Measurements from ENCODE around the gene HOXD10. TPM values are rescaled to one million over a fixed set of nuclear protein-coding genes. Genes with fewer than 3 reads are reported as not detected.
A peak's percentile ranks its signal among the peaks of the same experiment; 100 is the strongest.

The HOXD10 gene
- total RNA-seq, 4 donors from 2014 or later: 0.56 to 1.1 (median 0.56) TPM; not detected in 1

DNA sequence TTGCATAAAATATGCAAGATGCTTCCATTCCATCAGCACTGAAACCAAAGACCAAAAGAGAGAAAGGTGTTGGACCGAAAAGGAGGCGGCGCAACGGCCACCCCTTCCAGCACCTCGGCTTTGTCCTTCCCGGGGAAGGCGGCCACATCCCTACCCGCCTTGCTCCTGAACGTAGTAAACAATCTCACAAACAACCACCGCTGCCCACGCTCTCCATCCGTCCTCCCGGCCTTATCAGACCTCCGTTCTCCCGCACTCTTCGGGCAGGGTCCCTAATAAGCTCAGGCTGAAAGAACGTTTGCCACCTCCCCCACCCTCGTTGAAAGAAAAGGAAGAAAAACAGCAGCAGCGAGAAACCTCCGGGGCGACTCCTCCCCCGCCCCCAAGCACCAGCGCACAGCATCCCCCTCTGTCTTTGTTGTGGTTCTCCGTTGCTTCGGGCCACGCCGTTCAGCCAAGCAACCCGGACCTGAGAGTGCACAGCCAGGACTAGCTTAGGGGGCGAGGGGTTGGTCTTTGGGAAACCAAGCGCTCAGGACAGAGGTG is 37.2 kb upstream of the HOXD10 start:
- TF ChIP-seq, protein P1, sequence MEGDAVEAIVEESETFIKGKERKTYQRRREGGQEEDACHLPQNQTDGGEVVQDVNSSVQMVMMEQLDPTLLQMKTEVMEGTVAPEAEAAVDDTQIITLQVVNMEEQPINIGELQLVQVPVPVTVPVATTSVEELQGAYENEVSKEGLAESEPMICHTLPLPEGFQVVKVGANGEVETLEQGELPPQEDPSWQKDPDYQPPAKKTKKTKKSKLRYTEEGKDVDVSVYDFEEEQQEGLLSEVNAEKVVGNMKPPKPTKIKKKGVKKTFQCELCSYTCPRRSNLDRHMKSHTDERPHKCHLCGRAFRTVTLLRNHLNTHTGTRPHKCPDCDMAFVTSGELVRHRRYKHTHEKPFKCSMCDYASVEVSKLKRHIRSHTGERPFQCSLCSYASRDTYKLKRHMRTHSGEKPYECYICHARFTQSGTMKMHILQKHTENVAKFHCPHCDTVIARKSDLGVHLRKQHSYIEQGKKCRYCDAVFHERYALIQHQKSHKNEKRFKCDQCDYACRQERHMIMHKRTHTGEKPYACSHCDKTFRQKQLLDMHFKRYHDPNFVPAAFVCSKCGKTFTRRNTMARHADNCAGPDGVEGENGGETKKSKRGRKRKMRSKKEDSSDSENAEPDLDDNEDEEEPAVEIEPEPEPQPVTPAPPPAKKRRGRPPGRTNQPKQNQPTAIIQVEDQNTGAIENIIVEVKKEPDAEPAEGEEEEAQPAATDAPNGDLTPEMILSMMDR (IDR thresholded peaks at IDR 0.05): no peak
- ATAC-seq (ENCODE audit: low FRiP score): no peak
- no peak for DNase-seq (ENCODE audit: low spot score)

DNA sequence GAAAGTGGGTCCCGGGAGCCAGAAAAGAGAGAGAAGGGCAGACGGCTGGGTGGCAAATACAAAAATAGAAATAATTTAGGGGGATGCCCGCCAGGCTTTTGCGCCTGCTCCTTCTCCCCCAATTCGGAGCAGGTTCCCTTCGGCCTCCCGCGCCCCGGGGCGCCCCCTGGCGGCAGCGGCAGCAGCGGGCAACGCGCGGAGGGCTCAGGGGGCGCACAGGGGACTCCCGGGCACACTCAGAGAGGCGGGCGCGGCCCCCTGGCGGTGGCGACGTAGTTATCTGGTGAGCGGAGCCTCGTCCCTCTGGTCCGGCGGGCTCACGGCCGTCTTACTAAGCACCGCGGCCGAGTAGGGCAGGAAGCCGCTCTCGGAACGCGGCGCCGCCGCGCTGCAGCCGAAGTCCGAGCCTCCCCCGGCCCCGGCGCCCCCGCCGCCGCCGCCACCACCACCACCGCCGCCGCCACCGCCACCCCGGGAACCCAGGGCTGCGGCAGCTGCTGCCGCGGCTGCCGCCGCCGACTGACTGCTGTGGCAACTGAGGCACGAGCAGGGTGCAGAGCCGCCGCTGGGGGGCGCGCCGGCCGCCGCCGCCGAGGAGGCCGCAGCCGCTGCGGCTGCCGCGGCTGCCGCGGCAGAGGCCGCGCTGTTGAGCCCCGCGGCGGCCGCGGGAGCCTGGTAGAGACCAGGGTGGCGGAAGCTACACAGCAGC is 36.6 kb upstream of the HOXD10 start:
- no peak for ATAC-seq (ENCODE audit: low FRiP score)
- TF ChIP-seq, protein P1 (IDR thresholded peaks at IDR 0.05): peak in 1 of 3 donors; percentile 13
- DNase-seq (ENCODE audit: low spot score): no peak

DNA sequence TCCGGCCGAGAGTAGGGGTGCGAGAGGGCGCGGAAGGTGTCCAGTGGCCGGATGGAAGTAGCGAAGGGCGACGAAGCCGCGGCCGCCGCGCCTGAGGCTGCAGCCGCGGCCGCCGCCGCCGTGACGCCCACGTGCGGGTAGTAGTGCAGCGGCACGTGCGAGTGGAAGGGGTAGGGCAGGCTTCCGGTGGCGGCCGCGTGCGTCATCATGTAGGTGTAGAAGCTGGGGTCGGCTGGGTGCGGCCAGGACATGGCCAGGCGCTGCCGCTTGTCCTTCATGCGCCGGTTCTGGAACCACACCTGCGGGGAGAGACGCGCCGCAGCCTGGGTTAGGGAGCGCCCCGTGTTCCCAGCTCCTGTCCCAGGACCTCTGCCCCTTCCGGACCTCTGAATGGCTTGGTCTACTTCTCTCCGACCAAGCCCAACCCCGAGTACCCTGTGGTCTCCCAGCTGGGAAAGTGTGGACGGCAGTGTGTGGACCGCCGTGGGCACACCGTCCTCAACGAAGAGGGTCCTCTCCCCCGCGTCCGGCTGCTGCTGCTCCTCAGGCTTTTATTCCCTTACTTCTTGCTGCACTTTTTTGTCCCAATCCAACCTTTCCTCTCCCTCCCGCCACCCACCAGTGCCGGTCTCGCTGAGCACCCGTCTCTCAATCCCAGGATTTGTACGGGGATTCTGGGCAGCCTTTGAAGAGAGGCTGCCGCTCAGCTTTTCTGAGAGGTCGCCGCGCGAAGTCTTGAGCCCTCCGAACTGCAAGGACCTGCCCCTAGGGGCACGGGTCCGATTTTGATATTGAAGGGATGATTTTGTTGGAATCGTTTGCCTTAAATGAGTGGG is 35.8 kb upstream of the HOXD10 start:
- TF ChIP-seq, protein P1 (IDR thresholded peaks at IDR 0.05): no peak
- ATAC-seq (ENCODE audit: low FRiP score): no peak
- no peak for DNase-seq (ENCODE audit: low spot score)

DNA sequence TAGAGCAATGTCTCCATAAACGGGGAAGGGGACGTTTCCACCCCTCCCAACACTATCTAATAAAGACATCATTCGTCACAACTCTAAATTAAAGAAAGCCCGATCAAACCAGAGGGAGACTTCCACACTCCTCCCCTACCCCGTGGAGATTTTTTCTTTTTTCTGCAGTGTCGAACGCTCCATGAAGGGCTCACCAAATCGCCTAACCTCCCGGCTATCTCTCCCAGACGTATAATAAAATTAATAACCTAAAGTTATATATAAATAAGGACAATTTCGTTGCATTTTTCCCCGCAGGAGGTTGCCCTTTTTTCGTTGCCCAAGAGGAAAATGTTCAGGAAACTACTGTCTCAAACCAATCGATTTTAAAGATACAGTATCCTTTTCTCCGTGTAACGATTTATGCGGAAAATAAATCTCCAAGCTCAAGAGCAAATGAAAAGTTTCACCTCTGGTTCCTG is 35.2 kb upstream of the HOXD10 start:
- no peak for ATAC-seq (ENCODE audit: low FRiP score)
- TF ChIP-seq, protein P1 (IDR thresholded peaks at IDR 0.05): no peak
- DNase-seq (ENCODE audit: low spot score): no peak

DNA sequence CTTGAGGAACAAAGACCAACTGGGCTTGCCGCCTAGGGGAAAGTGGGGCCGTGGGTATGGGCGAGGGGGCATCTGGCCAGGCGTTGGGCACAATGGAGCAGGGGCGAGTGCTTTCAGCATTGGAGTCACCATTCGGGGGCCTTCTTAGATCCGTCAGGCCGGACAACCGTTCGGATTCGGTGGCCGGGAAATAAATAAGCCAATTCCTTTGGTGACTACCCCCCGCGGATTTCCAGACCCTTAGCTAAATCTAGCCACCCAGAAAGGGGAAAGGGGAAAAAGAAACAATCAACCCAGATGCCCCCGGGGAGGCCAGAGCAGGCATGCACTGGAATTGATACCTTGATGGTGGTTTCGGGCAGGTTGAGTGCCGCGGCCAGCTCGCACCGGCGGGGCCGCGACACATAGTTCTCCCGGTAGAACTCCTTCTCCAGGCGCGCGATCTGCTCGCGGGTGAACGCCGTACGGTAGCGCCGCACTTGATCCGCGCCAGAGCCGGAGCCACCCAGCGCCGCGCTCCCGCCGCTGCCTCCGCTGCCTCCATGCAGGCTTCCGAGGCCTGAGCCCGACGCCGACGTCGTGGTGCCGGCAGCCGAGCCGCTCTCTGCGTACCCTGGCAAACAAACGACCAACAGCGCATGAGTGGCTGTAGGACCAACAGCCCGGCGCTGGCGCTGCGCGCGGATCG is 34.6 kb upstream of the HOXD10 start:
- TF ChIP-seq, protein P1 (IDR thresholded peaks at IDR 0.05): no peak
- DNase-seq (ENCODE audit: low spot score): no peak
- ATAC-seq (ENCODE audit: low FRiP score): no peak

DNA sequence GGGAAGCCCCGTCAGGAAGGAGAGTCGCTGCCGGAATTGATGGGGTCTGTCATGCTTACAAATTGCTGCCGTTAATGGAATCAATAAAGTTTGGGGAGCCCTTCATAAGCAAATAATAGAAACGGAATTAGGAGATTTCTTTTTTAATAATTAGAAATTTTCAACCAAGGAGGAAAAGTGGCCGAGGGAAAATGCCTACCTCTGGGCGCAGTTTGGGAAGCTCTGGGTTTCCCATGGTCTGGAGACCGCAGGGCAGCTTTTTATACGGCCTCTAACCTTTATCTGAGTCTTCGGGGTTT is 34.1 kb upstream of the HOXD10 start:
- ATAC-seq (ENCODE audit: low FRiP score): no peak
- TF ChIP-seq, protein P1 (IDR thresholded peaks at IDR 0.05): no peak
- DNase-seq (ENCODE audit: low spot score): no peak
